ENCODE measurements around the gene MATN1. TPM values are rescaled to one million over a fixed set of nuclear protein-coding genes. Genes with fewer than 3 reads are reported as not detected.

MATN1 gene
- total RNA-seq, 2 experiments from 2014 or later, result 0.34 TPM; not detected in 1

DNA sequence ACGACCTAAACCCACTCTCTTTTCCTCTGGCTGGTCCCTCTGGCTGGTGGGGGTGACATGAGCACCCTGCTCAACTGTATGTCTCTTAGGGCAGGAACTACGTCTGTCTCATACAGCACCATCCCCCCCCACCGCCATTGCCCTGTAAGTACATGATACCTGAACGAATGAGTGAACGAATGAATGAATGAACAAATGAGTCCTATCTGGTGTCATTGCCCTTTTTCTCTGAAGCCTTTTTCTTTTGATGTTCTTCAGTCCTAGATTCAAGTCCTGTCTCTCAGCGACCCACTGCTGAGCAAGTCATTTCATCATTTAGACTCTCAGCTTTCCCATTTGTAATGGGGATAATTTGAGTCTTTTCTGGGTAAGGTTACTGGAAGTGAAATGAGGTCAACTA lies 10.8 kb downstream of the MATN1 start:
- H3K4me3 Mint-ChIP-seq, result no peak overlapping the region
- CTCF ChIA-PET, result interaction anchor here (0.7 kb wide), 1 partner anchor 594 kb away, joined by 3 read pairs; no protein-coding TSS in a partner anchor
- H3K9me3 Mint-ChIP-seq, result peaks cover 9% of the 10 kb centered on the region
- intact Hi-C loops (cut with micrococcal nuclease), result no loop called here
- POLR2A ChIA-PET, result no interaction called here
- H3K27ac Mint-ChIP-seq, result no peak overlapping the region
- peaks cover 3% of the 10 kb centered on the region for H3K4me1 Mint-ChIP-seq (ENCODE audit: low read depth)
- peaks cover 2% of the 10 kb centered on the region for H3K27me3 Mint-ChIP-seq
- DNase-seq, result no peak
- H3K36me3 Mint-ChIP-seq, result peaks cover 4% of the 10 kb centered on the region

DNA sequence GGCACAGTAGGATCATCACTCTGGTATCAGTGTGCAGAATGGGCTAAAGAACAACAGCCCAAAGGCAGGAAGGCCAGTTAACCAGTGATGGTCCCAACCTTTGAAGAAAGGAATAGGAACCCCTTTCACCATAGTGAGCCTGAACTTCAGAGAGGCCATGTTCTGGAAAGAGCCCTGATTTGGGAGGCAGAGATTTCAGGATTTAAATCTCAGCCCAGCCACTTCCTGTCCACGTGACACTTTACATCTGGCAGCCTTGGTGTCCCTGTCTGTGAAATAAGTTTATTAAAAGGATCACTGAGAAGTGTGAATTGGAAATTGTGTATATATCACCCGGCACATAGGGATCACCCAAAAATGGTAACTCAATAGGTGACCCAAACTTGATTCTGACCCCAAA lies 13.0 kb downstream of the MATN1 start:
- Mint-ChIP-seq H3K4me3 (no peak overlapping the region), H3K27ac (no peak overlapping the region), H3K4me1 (ENCODE audit: low read depth) (no peaks in the 10 kb centered on the region), H3K9me3 (peaks cover 4% of the 10 kb centered on the region), H3K27me3 (peaks cover 6% of the 10 kb centered on the region), H3K36me3 (peaks cover under 1% of the 10 kb centered on the region)
- DNase-seq, result no peak
- intact Hi-C loops (cut with micrococcal nuclease), result no loop called here
- POLR2A ChIA-PET, result no interaction called here
- CTCF ChIA-PET, result no interaction called here

DNA sequence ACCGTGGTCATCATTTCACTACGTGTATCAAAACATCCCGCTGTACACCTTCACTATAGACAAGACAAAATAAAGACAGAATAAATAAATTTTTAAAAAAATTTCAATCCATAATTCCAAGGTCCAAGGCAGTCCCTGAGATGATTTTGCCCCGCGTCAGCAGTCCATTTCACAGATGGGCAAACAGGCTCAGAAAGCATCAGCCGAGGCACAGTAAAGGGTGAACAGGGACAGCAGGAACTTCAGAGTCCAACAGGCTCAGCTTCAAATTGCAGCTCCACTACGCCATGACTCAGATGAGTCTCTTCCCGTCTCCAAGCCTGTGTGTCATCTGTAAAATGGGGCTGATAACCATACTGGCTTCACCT lies 15.0 kb downstream of the MATN1 start:
- H3K27ac Mint-ChIP-seq, result no peak overlapping the region
- no peaks in the 10 kb centered on the region for H3K36me3 Mint-ChIP-seq
- no peak overlapping the region for H3K4me3 Mint-ChIP-seq
- intact Hi-C loops (cut with micrococcal nuclease), result loop anchor here (2.0 kb wide), 1 partner anchor 1472 kb away; the partner anchor contains the start of gene PTPRU
- no peaks in the 10 kb centered on the region for H3K4me1 Mint-ChIP-seq (ENCODE audit: low read depth)
- ChIA-PET CTCF (interaction anchor here (0.9 to 2.8 kb wide), 5 partner anchors 10 to 1506 kb away, joined by 3 to 8 read pairs (median 3); no protein-coding TSS in a partner anchor), POLR2A (interaction anchor here (1.1 kb wide), 1 partner anchor 1477 kb away, joined by 4 read pairs; no protein-coding TSS in a partner anchor)
- peaks cover 6% of the 10 kb centered on the region for H3K27me3 Mint-ChIP-seq
- no peak for DNase-seq
- H3K9me3 Mint-ChIP-seq, result no peaks in the 10 kb centered on the region

DNA sequence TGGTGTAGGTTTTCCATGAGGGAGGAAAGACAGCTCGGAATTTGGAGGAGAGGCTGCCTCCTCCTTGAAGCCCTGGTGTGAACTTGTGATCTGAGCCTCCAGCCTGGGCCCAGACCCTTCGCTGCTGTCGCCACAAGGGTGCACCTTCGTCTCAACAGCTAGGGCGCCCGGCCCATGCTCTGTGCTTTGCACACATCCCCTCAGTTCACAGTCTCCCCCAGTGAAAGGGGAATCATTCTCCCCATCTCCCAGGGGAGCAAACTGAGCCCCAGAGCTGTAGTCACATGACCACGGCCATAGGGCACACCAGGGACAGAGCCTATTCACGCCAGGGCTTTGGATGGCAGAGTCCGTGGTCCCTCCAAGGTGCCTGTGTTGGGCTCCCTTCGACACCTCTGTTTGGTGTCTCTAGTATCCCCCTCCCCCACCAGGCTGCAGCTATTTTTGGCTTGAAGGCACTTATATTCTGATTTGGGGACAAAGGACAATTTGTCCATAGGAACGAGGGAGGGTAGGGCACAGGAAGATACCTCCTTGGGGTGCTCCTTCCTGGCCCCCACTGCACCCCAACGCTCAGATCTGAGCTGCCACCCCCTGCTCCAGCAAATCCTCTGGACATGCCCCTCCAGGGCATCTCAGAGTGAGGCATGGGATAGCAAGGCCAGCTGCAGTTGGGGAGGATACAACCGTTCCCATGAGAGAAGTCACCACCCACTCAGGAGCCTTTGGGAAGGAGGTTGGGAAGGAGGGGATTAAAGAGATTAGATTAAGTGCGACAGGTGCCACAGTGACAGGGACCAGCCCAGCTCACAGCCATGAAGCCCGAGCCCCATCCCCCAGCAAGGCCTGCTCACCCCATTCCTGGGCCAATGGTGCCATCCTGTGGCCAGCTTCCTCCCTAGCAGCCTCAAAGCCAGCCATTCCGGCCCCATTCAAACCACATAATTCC lies 15.7 kb downstream of the MATN1 start:
- H3K4me3 Mint-ChIP-seq, result no peak overlapping the region
- H3K27me3 Mint-ChIP-seq, result peaks cover 6% of the 10 kb centered on the region
- intact Hi-C loops (cut with micrococcal nuclease), result loop anchor here (2.0 kb wide), 1 partner anchor 1471 kb away; the partner anchor contains the start of gene PTPRU
- ChIA-PET POLR2A (interaction anchor here (1.1 kb wide), 1 partner anchor 1476 kb away, joined by 4 read pairs; no protein-coding TSS in a partner anchor), CTCF (interaction anchor here (0.6 to 2.8 kb wide), 6 partner anchors 11 to 1505 kb away, joined by 3 to 8 read pairs (median 3); no protein-coding TSS in a partner anchor)
- H3K9me3 Mint-ChIP-seq, result no peaks in the 10 kb centered on the region
- peak; percentile 78 for DNase-seq
- H3K4me1 Mint-ChIP-seq (ENCODE audit: low read depth), result no peaks in the 10 kb centered on the region
- H3K27ac Mint-ChIP-seq, result no peak overlapping the region
- H3K36me3 Mint-ChIP-seq, result no peaks in the 10 kb centered on the region

DNA sequence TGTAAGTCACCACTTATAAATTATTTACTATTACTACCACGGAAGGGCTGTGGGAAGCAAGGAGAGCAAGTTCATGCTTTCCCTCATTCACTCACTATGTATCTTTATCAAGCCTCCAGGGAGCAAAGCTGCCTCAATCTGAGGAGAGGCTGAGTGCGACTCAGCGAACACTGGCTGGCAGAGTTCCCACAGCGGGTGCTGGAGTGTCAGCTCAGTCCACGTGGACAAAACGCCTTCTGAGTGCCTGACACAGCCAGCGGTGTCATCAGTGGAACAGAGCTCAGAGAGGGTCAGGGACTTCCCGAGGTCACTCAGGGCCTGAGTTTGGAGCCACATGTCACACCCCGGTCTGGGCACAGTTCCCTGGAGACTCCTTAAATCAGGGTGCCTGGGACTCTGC lies 16.9 kb downstream of the MATN1 start:
- H3K36me3 Mint-ChIP-seq, result no peaks in the 10 kb centered on the region
- ChIA-PET CTCF (interaction anchor here (2.8 kb wide), 1 partner anchor 326 kb away, joined by 8 read pairs; no protein-coding TSS in a partner anchor), POLR2A (no interaction called here)
- DNase-seq, result no peak
- intact Hi-C loops (cut with micrococcal nuclease), result no loop called here
- H3K27me3 Mint-ChIP-seq, result peaks cover 6% of the 10 kb centered on the region
- no peak overlapping the region for H3K27ac Mint-ChIP-seq
- H3K4me3 Mint-ChIP-seq, result no peak overlapping the region
- H3K9me3 Mint-ChIP-seq, result no peaks in the 10 kb centered on the region
- no peaks in the 10 kb centered on the region for H3K4me1 Mint-ChIP-seq (ENCODE audit: low read depth)

DNA sequence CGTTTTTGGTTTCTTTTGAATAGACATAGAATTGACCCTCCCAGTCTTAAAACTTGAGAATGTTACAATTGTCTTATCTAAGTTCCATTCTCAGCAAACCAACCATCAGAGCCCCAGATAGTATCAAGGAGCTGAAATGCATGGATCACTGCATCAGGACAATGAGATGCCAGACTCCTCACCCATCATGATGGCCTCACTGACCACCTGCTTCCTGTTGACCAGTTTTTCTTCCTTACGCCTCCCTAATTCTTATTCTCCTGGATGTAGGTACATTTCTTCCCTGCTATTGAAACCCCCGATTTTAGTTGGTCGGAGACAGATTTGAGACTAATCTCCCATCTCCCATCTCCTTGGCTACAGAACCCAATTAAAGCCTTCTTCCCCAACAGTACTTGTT lies 17.7 kb downstream of the MATN1 start:
- Mint-ChIP-seq H3K36me3 (no peaks in the 10 kb centered on the region), H3K9me3 (no peaks in the 10 kb centered on the region), H3K27me3 (peaks cover 6% of the 10 kb centered on the region), H3K27ac (no peak overlapping the region), H3K4me3 (no peak overlapping the region), H3K4me1 (ENCODE audit: low read depth) (no peaks in the 10 kb centered on the region)
- intact Hi-C loops (cut with micrococcal nuclease), result no loop called here
- DNase-seq, result no peak
- CTCF ChIA-PET, result interaction anchor here (2.8 kb wide), 1 partner anchor 325 kb away, joined by 8 read pairs; no protein-coding TSS in a partner anchor
- POLR2A ChIA-PET, result no interaction called here

DNA sequence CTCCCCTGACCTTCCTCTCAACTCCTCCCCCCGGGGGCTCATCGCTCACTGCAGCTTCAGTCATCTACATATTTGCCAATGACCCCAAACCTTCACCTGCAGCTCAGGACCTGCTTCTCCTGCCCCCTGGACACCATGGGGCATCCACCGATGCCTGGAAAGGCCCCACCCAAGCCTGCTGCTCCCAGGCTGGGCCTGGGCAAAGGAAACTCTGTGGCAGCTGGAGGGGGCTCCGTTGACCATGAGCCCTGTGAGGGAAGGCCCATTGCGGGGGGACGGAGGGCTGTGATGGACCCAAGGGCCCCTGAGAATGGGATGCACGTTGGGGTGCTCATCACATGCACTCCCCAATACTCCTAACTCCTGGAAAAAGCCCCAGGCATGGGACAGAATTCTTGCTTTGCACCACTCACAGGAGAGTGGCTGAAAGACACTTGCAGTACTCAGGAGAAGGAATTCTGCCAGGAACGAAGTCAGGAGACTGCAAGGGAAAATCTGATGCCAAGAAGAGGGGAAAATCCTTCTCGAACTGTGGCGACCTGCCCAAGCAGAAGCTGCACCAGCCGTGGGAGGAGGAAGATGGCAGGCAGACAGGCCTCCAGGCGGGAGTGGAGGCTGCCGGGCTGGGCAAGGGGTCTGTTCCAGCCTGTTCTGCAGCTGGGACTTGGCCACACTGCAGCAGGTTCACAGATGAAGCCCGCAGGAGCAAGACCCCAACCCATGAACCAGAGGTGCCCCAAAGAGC lies 18.4 kb downstream of the MATN1 start:
- ChIA-PET POLR2A (no interaction called here), CTCF (no interaction called here)
- Mint-ChIP-seq H3K4me3 (no peak overlapping the region), H3K27me3 (peaks cover 4% of the 10 kb centered on the region), H3K4me1 (ENCODE audit: low read depth) (no peaks in the 10 kb centered on the region), H3K36me3 (no peaks in the 10 kb centered on the region), H3K27ac (no peak overlapping the region), H3K9me3 (no peaks in the 10 kb centered on the region)
- intact Hi-C loops (cut with micrococcal nuclease), result no loop called here
- DNase-seq, result no peak

DNA sequence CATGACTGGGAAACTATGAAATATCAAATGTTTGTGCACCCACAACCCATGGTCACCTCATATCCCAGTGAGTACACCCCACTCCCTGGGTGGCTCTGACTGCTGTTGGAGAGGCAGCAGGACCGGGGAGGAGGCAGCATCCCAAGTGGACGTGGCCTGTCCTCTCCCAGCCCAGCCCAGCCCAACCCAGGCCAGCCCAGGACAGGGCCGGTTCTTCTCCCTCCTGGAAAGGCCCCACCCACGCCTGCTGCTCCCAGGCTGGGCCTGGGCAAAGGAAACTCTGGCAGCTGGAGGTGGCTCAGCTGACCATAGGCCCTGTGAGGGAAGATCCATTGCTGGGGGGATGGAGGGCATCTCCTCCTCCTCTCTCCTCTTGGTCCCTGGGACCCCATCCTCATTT lies 19.1 kb downstream of the MATN1 start:
- H3K4me1 Mint-ChIP-seq (ENCODE audit: low read depth), result no peaks in the 10 kb centered on the region
- ChIA-PET POLR2A (no interaction called here), CTCF (no interaction called here)
- H3K27me3 Mint-ChIP-seq, result peaks cover 4% of the 10 kb centered on the region
- H3K36me3 Mint-ChIP-seq, result no peaks in the 10 kb centered on the region
- intact Hi-C loops (cut with micrococcal nuclease), result no loop called here
- no peaks in the 10 kb centered on the region for H3K9me3 Mint-ChIP-seq
- H3K27ac Mint-ChIP-seq, result no peak overlapping the region
- DNase-seq, result no peak
- H3K4me3 Mint-ChIP-seq, result no peak overlapping the region

DNA sequence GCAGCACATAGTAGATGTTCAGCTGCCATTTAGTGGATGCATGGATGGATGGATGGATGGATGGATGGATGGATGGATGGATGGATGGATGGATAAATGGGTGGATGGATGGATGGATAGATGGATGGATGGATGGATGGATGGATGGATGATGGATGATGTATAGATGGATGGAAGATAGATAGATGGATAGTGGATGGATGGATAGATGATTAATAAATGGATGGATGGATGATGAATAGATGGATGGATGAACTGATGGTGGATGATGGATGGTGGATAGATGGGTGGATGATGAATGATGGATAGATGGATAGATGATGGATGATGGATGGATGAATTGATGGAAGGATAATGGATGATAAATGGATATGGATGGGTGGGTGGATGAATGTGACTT lies 20.6 kb downstream of the MATN1 start:
- no peaks in the 10 kb centered on the region for H3K4me1 Mint-ChIP-seq (ENCODE audit: low read depth)
- H3K27ac Mint-ChIP-seq, result no peak overlapping the region
- POLR2A ChIA-PET, result no interaction called here
- H3K27me3 Mint-ChIP-seq, result peaks cover 4% of the 10 kb centered on the region
- intact Hi-C loops (cut with micrococcal nuclease), result no loop called here
- H3K36me3 Mint-ChIP-seq, result no peaks in the 10 kb centered on the region
- CTCF ChIA-PET, result no interaction called here
- no peaks in the 10 kb centered on the region for H3K9me3 Mint-ChIP-seq
- DNase-seq, result no peak
- H3K4me3 Mint-ChIP-seq, result no peak overlapping the region

DNA sequence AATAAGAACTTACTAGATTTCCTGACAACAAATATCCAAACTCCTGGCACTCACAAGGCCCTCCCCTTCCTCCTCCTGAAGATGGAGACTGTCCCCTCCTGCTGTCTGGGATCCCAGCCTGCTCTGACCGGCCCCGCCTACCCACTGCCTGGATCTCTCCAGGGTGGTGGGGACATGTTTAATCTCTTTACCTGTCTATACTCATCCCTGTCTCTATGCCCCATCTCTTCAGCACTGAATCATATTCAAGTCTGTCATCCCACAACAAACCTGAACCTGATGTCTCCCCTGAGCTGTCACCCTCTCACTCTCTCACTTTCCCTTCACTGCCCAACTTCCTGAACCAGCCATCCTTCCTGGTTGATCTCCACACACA lies 22.1 kb downstream of the MATN1 start:
- Mint-ChIP-seq H3K27me3 (peaks cover 2% of the 10 kb centered on the region), H3K27ac (no peak overlapping the region), H3K4me3 (no peak overlapping the region), H3K36me3 (no peaks in the 10 kb centered on the region), H3K4me1 (ENCODE audit: low read depth) (no peaks in the 10 kb centered on the region), H3K9me3 (no peaks in the 10 kb centered on the region)
- CTCF ChIA-PET, result no interaction called here
- intact Hi-C loops (cut with micrococcal nuclease), result no loop called here
- DNase-seq, result no peak
- POLR2A ChIA-PET, result no interaction called here

DNA sequence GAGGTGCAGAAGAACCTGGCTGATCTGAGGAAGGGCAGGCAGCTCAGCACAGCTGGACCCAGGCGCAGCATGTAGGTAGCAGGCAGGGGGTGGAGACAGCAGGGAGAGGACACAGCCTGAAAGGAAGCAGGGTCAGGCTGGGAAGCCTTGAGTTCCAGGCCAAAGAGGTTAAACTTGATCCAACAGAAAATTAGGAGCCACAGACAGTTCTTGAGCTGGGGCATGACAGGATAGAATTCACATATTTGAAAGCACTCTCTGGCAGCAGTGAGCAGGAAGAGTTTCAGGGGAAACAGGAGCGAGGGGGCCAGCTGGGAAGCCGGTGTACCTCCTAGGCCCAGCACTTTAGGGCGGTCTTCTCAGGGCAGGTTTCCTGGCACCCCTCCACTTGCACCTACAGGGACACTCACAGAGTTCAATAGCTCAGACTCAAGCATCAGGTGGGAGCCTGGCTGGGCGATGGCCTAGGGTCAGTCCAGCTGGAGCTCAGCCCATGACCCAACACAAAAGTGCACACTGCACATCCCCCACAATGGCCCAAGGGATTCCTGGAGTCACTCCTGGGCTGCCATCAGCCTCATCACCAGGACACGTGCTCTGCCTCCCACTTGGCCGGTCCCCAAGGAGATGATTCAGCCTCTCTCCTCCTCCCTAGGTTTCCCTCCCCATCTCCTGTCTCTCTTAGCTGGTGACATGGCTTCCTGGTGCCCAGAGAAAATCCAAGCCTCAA lies 22.7 kb downstream of the MATN1 start:
- no peaks in the 10 kb centered on the region for H3K36me3 Mint-ChIP-seq
- no peak overlapping the region for H3K27ac Mint-ChIP-seq
- intact Hi-C loops (cut with micrococcal nuclease), result no loop called here
- H3K4me1 Mint-ChIP-seq (ENCODE audit: low read depth), result no peaks in the 10 kb centered on the region
- H3K27me3 Mint-ChIP-seq, result no peaks in the 10 kb centered on the region
- no peak for DNase-seq
- no peaks in the 10 kb centered on the region for H3K9me3 Mint-ChIP-seq
- H3K4me3 Mint-ChIP-seq, result no peak overlapping the region
- ChIA-PET CTCF (no interaction called here), POLR2A (no interaction called here)

DNA sequence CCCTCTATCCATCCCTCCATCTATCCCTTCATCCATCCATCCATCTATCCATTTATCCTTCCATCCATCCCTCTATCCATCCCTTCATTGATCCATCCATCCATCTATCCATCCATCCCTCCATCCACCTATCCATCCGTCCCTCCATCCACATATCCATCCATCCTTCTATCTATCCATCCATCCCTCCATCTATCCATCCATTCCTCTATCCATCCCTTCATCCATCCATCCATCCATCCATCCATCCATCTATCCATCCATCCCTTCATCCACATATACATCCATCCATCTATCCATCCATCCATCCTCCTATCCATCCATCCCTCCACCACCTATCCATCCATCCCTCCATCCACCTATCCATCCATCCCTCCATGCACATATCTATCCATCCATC lies 23.6 kb downstream of the MATN1 start:
- Mint-ChIP-seq H3K27ac (no peak overlapping the region), H3K36me3 (no peaks in the 10 kb centered on the region), H3K27me3 (no peaks in the 10 kb centered on the region), H3K9me3 (no peaks in the 10 kb centered on the region), H3K4me1 (ENCODE audit: low read depth) (no peaks in the 10 kb centered on the region), H3K4me3 (no peak overlapping the region)
- no peak for DNase-seq
- ChIA-PET POLR2A (no interaction called here), CTCF (no interaction called here)
- intact Hi-C loops (cut with micrococcal nuclease), result no loop called here
